SK-N-DZ (cell line): ENCODE measurements around the gene DCLRE1A.

Source experiments
- DNase-seq: peaks from one replicate; pipeline ENCODE4 v3.0.0-alpha.2; 2015; ENCODE audit warnings: low spot score
- small RNA-seq, 2 experiments: library from RNA; depleted of rRNA; stranded (forward); fragments of <200 nt; gene quantifications; one replicate each; pipeline ENCODE3, GENCODE V24; 2014

The DCLRE1A gene

GRCh38 chr10:113788604-113789083, 65.2 kb downstream of the DCLRE1A start:
- no peak for DNase-seq

Small RNA genes lying within 50 kb of the gene (small RNA-seq; reads per million reads assigned to genes)
- 0 reads per million in 2 experiments for gene RF00560
